HL-60 (cell line): ENCODE data around the gene ANKS1B.

Experiments used
- CTCF ChIP-seq: IDR thresholded peaks from one replicate; pipeline ENCODE4 v1.5.1; 2011; ENCODE audit warnings: low read length, control low read depth, inconsistent platforms; ENCODE audit not compliant: insufficient read depth
- GABPA ChIP-seq: IDR thresholded peaks from 2 replicates; pipeline ENCODE4 v1.6.1; 2012; ENCODE audit warnings: low read depth

- no peak for TF ChIP-seq CTCF
- no peak for TF ChIP-seq GABPA
Measured at GRCh38 chr12:99611117-99611516, 373.6 kb downstream of the ANKS1B start.
